Muscle layer of colon (tissue), 2 donors: ENCODE measurements around the gene SAMD8.
A peak's percentile ranks its signal among the peaks of the same experiment; 100 is the strongest.
"Not testable (repeated sequence)": the region's sequence is repeated elsewhere in the genome, so short reads cannot be mapped to it uniquely, and the experiment has no call there.

ENCODE experiments used
- H3K27ac ChIP-seq: one replicate; pipeline ENCODE4 v1.7.0; 2013; ENCODE audit warnings: low read depth, mild to moderate bottlenecking, low read length, moderate library complexity
- H3K27me3 ChIP-seq, 2 donors: one replicate each; pipeline ENCODE4 v1.7.0; 2013; ENCODE audit warnings: low read length in 2 of 2, mild to moderate bottlenecking in 2 of 2; ENCODE audit not compliant: insufficient read depth in 2 of 2, control insufficient read depth in 1 of 2
- H3K36me3 ChIP-seq: one replicate; pipeline ENCODE4 v1.7.0; 2013; ENCODE audit warnings: mild to moderate bottlenecking, low read length; ENCODE audit not compliant: insufficient read depth
- H3K4me1 ChIP-seq: one replicate; pipeline ENCODE4 v1.7.0; 2013; ENCODE audit warnings: mild to moderate bottlenecking, low read length; ENCODE audit not compliant: insufficient read depth
- H3K4me3 ChIP-seq, 2 donors: one replicate each; pipeline ENCODE4 v1.7.0; 2013; ENCODE audit warnings: low read length in 2 of 2, low read depth in 1 of 2, mild to moderate bottlenecking in 1 of 2, moderate library complexity in 1 of 2
- H3K9ac ChIP-seq: one replicate; pipeline ENCODE4 v1.7.0; 2013; ENCODE audit warnings: low read length
- H3K9me3 ChIP-seq: one replicate; pipeline ENCODE4 v1.7.0; 2013; ENCODE audit warnings: mild to moderate bottlenecking, low read length
- donor health status: abdominal sarcoma.
- donor health status: Adenocarcinoma of cecum.

The SAMD8 gene

GRCh38 chr10:75203724-75204123, 92.3 kb downstream of the SAMD8 start:
- Histone ChIP-seq H3K27me3 (no peaks in the 10 kb centered on the region), H3K36me3 (no peaks in the 10 kb centered on the region), H3K27ac (no peak overlapping the region), H3K9me3 (no peaks in the 10 kb centered on the region), H3K4me3 (no peak overlapping the region), H3K4me1 (peaks cover 31% of the 10 kb centered on the region), H3K9ac (no peak overlapping the region)

GRCh38 chr10:75205908-75206307, 94.5 kb downstream of the SAMD8 start:
- no peak overlapping the region for H3K4me3 ChIP-seq
- no peaks in the 10 kb centered on the region for H3K27me3 ChIP-seq
- H3K9me3 ChIP-seq: no peaks in the 10 kb centered on the region
- H3K36me3 ChIP-seq: no peaks in the 10 kb centered on the region
- H3K4me1 ChIP-seq: peaks cover 42% of the 10 kb centered on the region
- H3K9ac ChIP-seq: no peak overlapping the region
- no peak overlapping the region for H3K27ac ChIP-seq

- not testable (repeated sequence) for H3K9ac ChIP-seq, H3K36me3 ChIP-seq, H3K9me3 ChIP-seq, H3K27ac ChIP-seq, H3K27me3 ChIP-seq, H3K4me3 ChIP-seq
- H3K4me1 ChIP-seq: peaks cover 41% of the 10 kb centered on the region
Observed at GRCh38 chr10:75206638-75207037, 95.2 kb downstream of the SAMD8 start.

GRCh38 chr10:75207079-75207856, 95.8 kb downstream of the SAMD8 start:
- Histone ChIP-seq H3K4me1 (peaks cover 41% of the 10 kb centered on the region), H3K27ac (peak overlapping the region; percentile 50), H3K9ac (no peak overlapping the region), H3K9me3 (no peaks in the 10 kb centered on the region), H3K27me3 (no peaks in the 10 kb centered on the region), H3K4me3 (no peak overlapping the region), H3K36me3 (no peaks in the 10 kb centered on the region)

GRCh38 chr10:75207857-75208144, 96.3 kb downstream of the SAMD8 start:
- Histone ChIP-seq H3K4me3 (no peak overlapping the region), H3K9ac (no peak overlapping the region), H3K4me1 (peaks cover 41% of the 10 kb centered on the region), H3K9me3 (no peaks in the 10 kb centered on the region), H3K36me3 (no peaks in the 10 kb centered on the region), H3K27ac (peak overlapping the region; percentile 50), H3K27me3 (no peaks in the 10 kb centered on the region)

- Histone ChIP-seq H3K36me3 (peaks cover 4% of the 10 kb centered on the region), H3K4me1 (peaks cover 40% of the 10 kb centered on the region), H3K9ac (no peak overlapping the region), H3K27me3 (no peaks in the 10 kb centered on the region), H3K4me3 (no peak overlapping the region), H3K9me3 (no peaks in the 10 kb centered on the region), H3K27ac (peak overlapping the region; percentile 50)
Observed at GRCh38 chr10:75208181-75208580, 96.7 kb downstream of the SAMD8 start.

GRCh38 chr10:75209086-75209920, 97.8 kb downstream of the SAMD8 start:
- Histone ChIP-seq H3K4me1 (peaks cover 39% of the 10 kb centered on the region), H3K27me3 (no peaks in the 10 kb centered on the region), H3K9me3 (no peaks in the 10 kb centered on the region), H3K27ac (peak overlapping the region; percentile 94), H3K4me3 (peak overlapping the region; percentile 55 to 58), H3K9ac (peak overlapping the region; percentile 84), H3K36me3 (peaks cover 10% of the 10 kb centered on the region)

- Histone ChIP-seq H3K4me3 (peak overlapping the region; percentile 55 to 58), H3K27ac (peak overlapping the region; percentile 94), H3K9me3 (no peaks in the 10 kb centered on the region), H3K4me1 (peaks cover 39% of the 10 kb centered on the region), H3K9ac (peak overlapping the region; percentile 84), H3K27me3 (no peaks in the 10 kb centered on the region), H3K36me3 (peaks cover 14% of the 10 kb centered on the region)
Observed at GRCh38 chr10:75209921-75210281, 98.4 kb downstream of the SAMD8 start.

- peaks cover 39% of the 10 kb centered on the region for H3K4me1 ChIP-seq
- no peaks in the 10 kb centered on the region for H3K27me3 ChIP-seq
- H3K36me3 ChIP-seq: peaks cover 16% of the 10 kb centered on the region
- H3K9ac ChIP-seq: peak within 1 kb of the TSS; percentile 84
- H3K27ac ChIP-seq: peak within 1 kb of the TSS; percentile 94
- H3K4me3 ChIP-seq: peak within 1 kb of the TSS; percentile 55 to 58
- no peaks in the 10 kb centered on the region for H3K9me3 ChIP-seq
Observed at GRCh38 chr10:75210282-75211006, 99.0 kb downstream of the SAMD8 start, which contains the start of gene VDAC2. Gene VDAC2 (plus strand): TSS chr10:75210796. CDS start chr10:75211159, 363 bp downstream.

GRCh38 chr10:75211007-75211691, 99.7 kb downstream of the SAMD8 start:
- peak overlapping the region; percentile 55 to 58 for H3K4me3 ChIP-seq
- peak overlapping the region; percentile 94 for H3K27ac ChIP-seq
- H3K27me3 ChIP-seq: no peaks in the 10 kb centered on the region
- peaks cover 23% of the 10 kb centered on the region for H3K36me3 ChIP-seq
- peak overlapping the region; percentile 69 for H3K9ac ChIP-seq
- peaks cover 44% of the 10 kb centered on the region for H3K4me1 ChIP-seq
- no peaks in the 10 kb centered on the region for H3K9me3 ChIP-seq

- peak overlapping the region in 1 of 2 donors; percentile 58 for H3K4me3 ChIP-seq
- peak overlapping the region; percentile 24 for H3K27ac ChIP-seq
Observed at GRCh38 chr10:75212343-75212742, 100.9 kb downstream of the SAMD8 start.

More at GRCh38 chr10:75212343-75212742, 100.9 kb downstream of the SAMD8 start:
- no peaks in the 10 kb centered on the region for H3K27me3 ChIP-seq
- no peaks in the 10 kb centered on the region for H3K9me3 ChIP-seq
- peaks cover 56% of the 10 kb centered on the region for H3K4me1 ChIP-seq
- peak overlapping the region; percentile 69 for H3K9ac ChIP-seq
- peaks cover 28% of the 10 kb centered on the region for H3K36me3 ChIP-seq
